MCF 10A (cell line): ENCODE measurements around the gene AOC1. TPM values are rescaled to one million over a fixed set of nuclear protein-coding genes. Genes with fewer than 3 reads are reported as not detected.

Source experiments
- BruUV-seq: library from RNA; stranded (reverse); fragments of 400-500 nt; replicated peaks from 2 replicates; lab custom pipeline; 2021; lab: Mats Ljungman, UMichigan
- CTCF ChIA-PET: fragments of 300-600 bp; sonication (Branson Sonifier 250); formaldehyde crosslinking; extraction: SDS; loops from one replicate; lab custom pipeline; 2021; ENCODE audit warnings: antibody characterized with exemption, inconsistent platforms; lab: Yijun Ruan, JAX
- POLR2A ChIA-PET: fragments of 300-600, 350-650 bp; sonication (Branson Sonifier 250); formaldehyde crosslinking; extraction: SDS; loops from one replicate; lab custom pipeline; 2020; ENCODE audit warnings: antibody characterized with exemption, inconsistent platforms; lab: Yijun Ruan, JAX
- DNase-seq: peaks from one replicate; pipeline ENCODE4 v3.0.0-alpha.2; 2018; ENCODE audit not compliant: unreplicated experiment
- H3K27ac Mint-ChIP-seq: one replicate; pipeline ENCODE4 v1.8.0; 2022; ENCODE audit warnings: mild to moderate bottlenecking, low read depth, mixed read lengths; ENCODE audit not compliant: unreplicated experiment
- H3K27me3 Mint-ChIP-seq: one replicate; pipeline ENCODE4 v1.8.0; 2022; ENCODE audit warnings: mixed read lengths; ENCODE audit not compliant: insufficient read depth, unreplicated experiment
- H3K36me3 Mint-ChIP-seq: one replicate; pipeline ENCODE4 v1.8.0; 2022; ENCODE audit warnings: mild to moderate bottlenecking, moderate library complexity, mixed read lengths; ENCODE audit not compliant: insufficient read depth, unreplicated experiment
- H3K4me1 Mint-ChIP-seq: one replicate; pipeline ENCODE4 v1.8.0; 2022; ENCODE audit warnings: mixed read lengths; ENCODE audit not compliant: insufficient read depth, unreplicated experiment
- H3K4me3 Mint-ChIP-seq: one replicate; pipeline ENCODE4 v1.8.0; 2022; ENCODE audit warnings: mild to moderate bottlenecking, moderate library complexity, mixed read lengths; ENCODE audit not compliant: unreplicated experiment
- H3K9me3 Mint-ChIP-seq: one replicate; pipeline ENCODE4 v1.8.0; 2022; ENCODE audit warnings: mixed read lengths; ENCODE audit not compliant: unreplicated experiment
- CTCF ChIP-seq: fragments of 200-600 bp; IDR thresholded peaks from one replicate; pipeline ENCODE4 v1.8.0; 2022; ENCODE audit warnings: antibody characterized with exemption, mild to moderate bottlenecking; ENCODE audit not compliant: unreplicated experiment
- intact Hi-C: fragments of 100-400 bp; cut with micrococcal nuclease; formaldehyde crosslinking; loops from 2 replicates; pipeline ENCODE4 v1.14.1; 2022
- total RNA-seq: library from RNA; stranded (reverse); gene quantifications from 2 replicates; pipeline ENCODE4 v1.2.3, GENCODE V29; 2022

AOC1 gene
- total RNA-seq, 1 experiment from 2014 or later, result 0.23 TPM

DNA sequence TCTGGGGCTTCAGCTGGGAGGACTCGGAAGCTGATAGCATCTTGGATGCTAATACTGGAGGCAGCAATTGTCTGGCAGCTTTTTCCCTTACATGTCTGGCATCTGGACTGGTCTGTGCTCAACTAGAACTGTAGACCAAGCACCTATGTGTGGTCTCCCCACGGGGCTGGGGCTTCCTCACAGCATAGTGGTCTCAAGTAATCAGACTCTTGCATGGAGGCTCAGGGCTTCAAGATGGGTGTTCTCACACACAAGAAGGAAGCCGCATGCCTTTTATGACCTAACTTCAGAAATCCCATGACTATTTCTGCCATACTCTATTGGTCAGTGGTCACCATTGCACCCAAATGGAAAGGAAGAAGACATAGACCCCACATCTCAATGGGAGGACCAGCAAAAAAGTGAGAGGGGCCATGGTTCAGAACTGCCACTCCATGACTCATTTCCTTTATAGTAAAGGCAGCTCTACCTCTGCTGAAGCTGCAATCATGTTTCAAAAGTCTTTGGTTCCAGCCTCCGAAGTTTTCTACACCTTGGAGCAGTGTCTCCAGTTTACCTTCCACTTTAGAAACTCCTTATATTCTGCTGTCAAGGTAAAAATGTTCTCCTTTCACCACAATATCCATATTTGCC, 14.7 kb downstream of the AOC1 start:
- Mint-ChIP-seq H3K27ac (no peak overlapping the region), H3K4me1 (no peaks in the 10 kb centered on the region), H3K4me3 (no peak overlapping the region), H3K36me3 (no peaks in the 10 kb centered on the region), H3K9me3 (peaks cover 3% of the 10 kb centered on the region), H3K27me3 (peaks cover 68% of the 10 kb centered on the region)
- no peak for TF ChIP-seq CTCF
- no TSS peak for BruUV-seq
- intact Hi-C loops, result no loop called here
- DNase-seq, result no peak
- POLR2A ChIA-PET, result interaction anchor here (0.7 kb wide), 1 partner anchor 48 kb away, joined by 3 read pairs; no protein-coding TSS in a partner anchor
- CTCF ChIA-PET, result interaction anchor here (0.6 to 2.9 kb wide), 3 partner anchors 10 to 51 kb away, joined by 3 to 16 read pairs (median 3); no protein-coding TSS in a partner anchor

GRCh38 chr7:150867605-150868004, 15.3 kb downstream of the AOC1 start:
- H3K4me3 Mint-ChIP-seq, result no peak overlapping the region
- CTCF ChIA-PET, result interaction anchor here (0.6 to 2.9 kb wide), 3 partner anchors 9 to 51 kb away, joined by 3 to 16 read pairs (median 3); no protein-coding TSS in a partner anchor

DNA sequence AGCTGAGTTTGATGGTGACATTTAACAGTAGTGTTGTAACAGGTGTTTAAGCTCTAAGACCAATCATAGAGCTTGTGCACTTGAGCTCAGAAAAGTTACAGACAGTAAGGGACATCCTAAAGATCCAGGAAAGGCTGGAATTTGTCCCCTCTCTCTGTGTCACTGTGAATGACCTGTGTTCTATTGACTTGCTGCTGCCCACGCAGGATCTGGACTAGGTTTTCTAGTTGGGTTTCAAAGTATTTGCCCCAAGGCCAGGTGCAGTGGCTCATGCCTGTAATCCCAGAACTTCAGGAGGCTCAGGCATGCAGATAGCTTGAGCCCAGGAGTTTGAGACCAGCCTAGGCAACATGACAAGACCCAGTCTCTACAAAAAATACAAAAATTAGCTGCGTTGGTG, 17.1 kb downstream of the AOC1 start:
- H3K27ac Mint-ChIP-seq, result no peak overlapping the region
- H3K36me3 Mint-ChIP-seq, result no peaks in the 10 kb centered on the region
- peaks cover 8% of the 10 kb centered on the region for H3K9me3 Mint-ChIP-seq
- ChIA-PET POLR2A (no interaction called here), CTCF (interaction anchor here (0.6 to 1.3 kb wide), 2 partner anchors 9 to 313 kb away, joined by 3 to 5 read pairs; no protein-coding TSS in a partner anchor)
- intact Hi-C loops, result no loop called here
- no TSS peak for BruUV-seq
- peaks cover 61% of the 10 kb centered on the region for H3K27me3 Mint-ChIP-seq
- TF ChIP-seq CTCF, result no peak
- H3K4me3 Mint-ChIP-seq, result no peak overlapping the region
- no peaks in the 10 kb centered on the region for H3K4me1 Mint-ChIP-seq
- no peak for DNase-seq

More at GRCh38 chr7:150867605-150868004, 15.3 kb downstream of the AOC1 start:
- BruUV-seq, result no TSS peak
- no peaks in the 10 kb centered on the region for H3K4me1 Mint-ChIP-seq
- intact Hi-C loops, result no loop called here
- TF ChIP-seq CTCF, result no peak
- H3K27ac Mint-ChIP-seq, result no peak overlapping the region
- POLR2A ChIA-PET, result no interaction called here
- no peaks in the 10 kb centered on the region for H3K36me3 Mint-ChIP-seq
- H3K27me3 Mint-ChIP-seq, result peaks cover 68% of the 10 kb centered on the region
- no peak for DNase-seq
- peaks cover 8% of the 10 kb centered on the region for H3K9me3 Mint-ChIP-seq

- Mint-ChIP-seq H3K4me3 (no peak overlapping the region), H3K9me3 (peaks cover 8% of the 10 kb centered on the region), H3K36me3 (no peaks in the 10 kb centered on the region), H3K27ac (no peak overlapping the region), H3K4me1 (no peaks in the 10 kb centered on the region), H3K27me3 (peaks cover 48% of the 10 kb centered on the region)
- ChIA-PET CTCF (interaction anchor here (0.7 kb wide), 1 partner anchor 69 kb away, joined by 3 read pairs; no protein-coding TSS in a partner anchor), POLR2A (interaction anchor here (0.7 kb wide), 1 partner anchor 16 kb away, joined by 3 read pairs; no protein-coding TSS in a partner anchor)
- no peak for TF ChIP-seq CTCF
- no TSS peak for BruUV-seq
- no peak for DNase-seq
- intact Hi-C loops, result no loop called here
Observed at GRCh38 chr7:150871601-150872000, 19.3 kb downstream of the AOC1 start.
